Measurements from ENCODE around the gene CMSS1. TPM values are rescaled to one million over a fixed set of nuclear protein-coding genes. Genes with fewer than 3 reads are reported as not detected.

Gene CMSS1
- total RNA-seq, 1 donor from 2014 or later, result 9.2 TPM

GRCh38 chr3:99829844-99830243, 12.2 kb downstream of the CMSS1 start:
- TF ChIP-seq CTCF (IDR thresholded peaks at IDR 0.05), result no peak
- H3K4me1 ChIP-seq, result peaks cover 0 to 9% of the 10 kb centered on the region in 2 donors
- no peak overlapping the region for H3K27ac ChIP-seq
- no peaks in the 10 kb centered on the region for H3K27me3 ChIP-seq
- no peaks in the 10 kb centered on the region for H3K36me3 ChIP-seq
- no peak for DNase-seq (ENCODE audit: low spot score in 2 of 2)
- H3K9me3 ChIP-seq, result no peaks in the 10 kb centered on the region
- intact Hi-C loops (cut with DNase I), result loop anchor here (10.0 kb wide), 1 partner anchor 1545 kb away; no protein-coding TSS in a partner anchor
- no peak overlapping the region for H3K4me3 ChIP-seq

- peak overlapping the region; percentile 20 to 22 for H3K27ac ChIP-seq
Measured at GRCh38 chr3:99833617-99834205, 16.0 kb downstream of the CMSS1 start.

GRCh38 chr3:99834211-99834957, 16.7 kb downstream of the CMSS1 start:
- H3K27me3 ChIP-seq, result no peaks in the 10 kb centered on the region
- no peak for TF ChIP-seq CTCF (IDR thresholded peaks at IDR 0.05)
- intact Hi-C loops (cut with DNase I), result loop anchor here (2.0 kb wide), 1 partner anchor 420 kb away; no protein-coding TSS in a partner anchor
- peak overlapping the region; percentile 26 to 47 for H3K27ac ChIP-seq
- H3K36me3 ChIP-seq, result no peaks in the 10 kb centered on the region
- no peaks in the 10 kb centered on the region for H3K9me3 ChIP-seq
- DNase-seq (ENCODE audit: low spot score in 2 of 2), result no peak
- H3K4me3 ChIP-seq, result no peak overlapping the region
- peaks cover 0 to 9% of the 10 kb centered on the region in 2 donors for H3K4me1 ChIP-seq

More at GRCh38 chr3:99833617-99834205, 16.0 kb downstream of the CMSS1 start:
- intact Hi-C loops (cut with DNase I), result loop anchor here (2.0 kb wide), 1 partner anchor 421 kb away; no protein-coding TSS in a partner anchor
- Histone ChIP-seq H3K4me3 (no peak overlapping the region), H3K27me3 (no peaks in the 10 kb centered on the region), H3K4me1 (peaks cover 0 to 9% of the 10 kb centered on the region in 2 donors), H3K9me3 (no peaks in the 10 kb centered on the region), H3K36me3 (no peaks in the 10 kb centered on the region)
- no peak for DNase-seq (ENCODE audit: low spot score in 2 of 2)
- TF ChIP-seq CTCF (IDR thresholded peaks at IDR 0.05), result no peak

GRCh38 chr3:99836681-99837080, 19.0 kb downstream of the CMSS1 start:
- DNase-seq (ENCODE audit: low spot score in 2 of 2), result no peak
- Histone ChIP-seq H3K27ac (no peak overlapping the region), H3K9me3 (no peaks in the 10 kb centered on the region), H3K4me3 (no peak overlapping the region), H3K27me3 (no peaks in the 10 kb centered on the region), H3K36me3 (peaks cover 0 to 4% of the 10 kb centered on the region in 2 donors), H3K4me1 (peaks cover 0 to 9% of the 10 kb centered on the region in 2 donors)
- TF ChIP-seq CTCF (IDR thresholded peaks at IDR 0.05), result no peak
- intact Hi-C loops (cut with DNase I), result no loop called here

- Histone ChIP-seq H3K27ac (no peak overlapping the region), H3K4me3 (no peak overlapping the region), H3K27me3 (no peaks in the 10 kb centered on the region), H3K36me3 (peaks cover 0 to 6% of the 10 kb centered on the region in 2 donors), H3K9me3 (no peaks in the 10 kb centered on the region), H3K4me1 (peaks cover 0 to 9% of the 10 kb centered on the region in 2 donors)
- TF ChIP-seq CTCF (IDR thresholded peaks at IDR 0.05), result no peak
- DNase-seq (ENCODE audit: low spot score in 2 of 2), result no peak
- intact Hi-C loops (cut with DNase I), result no loop called here
Measured at GRCh38 chr3:99837715-99838114, 20.1 kb downstream of the CMSS1 start.

Measured in ascending aorta (tissue), 2 donors.